ENCODE measurements around the gene ITGB6.

DNA sequence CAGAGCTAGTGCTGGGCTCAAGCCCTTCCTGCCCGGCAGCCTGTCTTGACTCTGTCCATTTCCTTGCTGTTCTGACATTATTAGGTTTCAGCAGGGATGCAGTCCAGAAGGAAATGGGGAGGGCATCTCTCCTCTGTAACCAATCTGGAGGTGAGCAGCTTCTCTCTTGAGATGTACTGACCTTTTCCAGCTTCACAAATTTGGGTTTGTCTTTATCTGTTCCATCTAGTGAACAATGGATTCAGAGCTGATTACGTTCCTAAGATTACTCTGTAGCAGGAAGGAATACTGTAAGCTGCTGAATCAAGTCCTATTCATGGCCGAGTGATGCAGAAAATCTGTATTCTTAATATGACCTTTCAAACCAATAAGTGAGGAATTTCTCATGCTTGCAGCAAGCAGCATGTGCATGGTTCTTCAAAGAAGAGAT, 148.7 kb downstream of the ITGB6 start:
- no peak for TF ChIP-seq POLR2A (IDR thresholded peaks at IDR 0.05)
- TF ChIP-seq, protein P1, sequence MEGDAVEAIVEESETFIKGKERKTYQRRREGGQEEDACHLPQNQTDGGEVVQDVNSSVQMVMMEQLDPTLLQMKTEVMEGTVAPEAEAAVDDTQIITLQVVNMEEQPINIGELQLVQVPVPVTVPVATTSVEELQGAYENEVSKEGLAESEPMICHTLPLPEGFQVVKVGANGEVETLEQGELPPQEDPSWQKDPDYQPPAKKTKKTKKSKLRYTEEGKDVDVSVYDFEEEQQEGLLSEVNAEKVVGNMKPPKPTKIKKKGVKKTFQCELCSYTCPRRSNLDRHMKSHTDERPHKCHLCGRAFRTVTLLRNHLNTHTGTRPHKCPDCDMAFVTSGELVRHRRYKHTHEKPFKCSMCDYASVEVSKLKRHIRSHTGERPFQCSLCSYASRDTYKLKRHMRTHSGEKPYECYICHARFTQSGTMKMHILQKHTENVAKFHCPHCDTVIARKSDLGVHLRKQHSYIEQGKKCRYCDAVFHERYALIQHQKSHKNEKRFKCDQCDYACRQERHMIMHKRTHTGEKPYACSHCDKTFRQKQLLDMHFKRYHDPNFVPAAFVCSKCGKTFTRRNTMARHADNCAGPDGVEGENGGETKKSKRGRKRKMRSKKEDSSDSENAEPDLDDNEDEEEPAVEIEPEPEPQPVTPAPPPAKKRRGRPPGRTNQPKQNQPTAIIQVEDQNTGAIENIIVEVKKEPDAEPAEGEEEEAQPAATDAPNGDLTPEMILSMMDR (IDR thresholded peaks at IDR 0.05) = no peak
